ENCODE data around the gene INPP1.

The INPP1 gene

DNA sequence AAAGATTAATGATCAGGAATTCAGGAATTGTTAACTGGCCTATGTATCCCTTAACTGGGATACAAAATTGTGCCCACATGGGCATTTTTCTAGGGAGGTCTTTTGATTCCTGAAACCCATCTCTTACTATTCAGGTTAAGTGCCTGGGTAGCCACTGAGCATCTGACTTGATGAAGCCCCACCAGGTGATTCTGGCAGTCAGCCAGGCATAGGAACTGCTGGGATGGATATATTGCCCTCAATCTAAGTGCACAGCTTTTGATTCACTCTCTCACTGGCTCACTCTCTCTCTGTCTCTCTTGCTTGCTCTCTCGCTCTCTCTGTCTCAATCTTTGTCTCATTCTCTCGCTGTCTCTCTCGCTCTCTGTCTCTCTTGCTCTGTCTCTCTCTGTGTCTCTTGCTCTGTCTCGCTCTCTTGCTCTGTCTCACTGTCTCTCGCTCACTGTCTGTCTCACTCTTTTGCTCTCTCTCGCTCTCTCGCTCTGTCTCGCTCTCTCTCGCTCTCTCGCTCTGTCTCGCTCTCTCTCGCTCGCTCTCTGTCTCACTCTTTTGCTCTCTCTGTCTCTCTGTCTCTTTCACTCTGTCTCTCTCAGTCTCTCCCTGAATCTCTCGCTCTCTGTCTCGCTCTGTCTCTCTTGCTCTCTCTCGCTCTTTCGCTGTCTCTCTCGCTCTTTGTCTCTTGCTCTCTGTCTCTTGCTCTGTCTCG, 22.3 kb downstream of the INPP1 start:
- no peak for DNase-seq

DNA sequence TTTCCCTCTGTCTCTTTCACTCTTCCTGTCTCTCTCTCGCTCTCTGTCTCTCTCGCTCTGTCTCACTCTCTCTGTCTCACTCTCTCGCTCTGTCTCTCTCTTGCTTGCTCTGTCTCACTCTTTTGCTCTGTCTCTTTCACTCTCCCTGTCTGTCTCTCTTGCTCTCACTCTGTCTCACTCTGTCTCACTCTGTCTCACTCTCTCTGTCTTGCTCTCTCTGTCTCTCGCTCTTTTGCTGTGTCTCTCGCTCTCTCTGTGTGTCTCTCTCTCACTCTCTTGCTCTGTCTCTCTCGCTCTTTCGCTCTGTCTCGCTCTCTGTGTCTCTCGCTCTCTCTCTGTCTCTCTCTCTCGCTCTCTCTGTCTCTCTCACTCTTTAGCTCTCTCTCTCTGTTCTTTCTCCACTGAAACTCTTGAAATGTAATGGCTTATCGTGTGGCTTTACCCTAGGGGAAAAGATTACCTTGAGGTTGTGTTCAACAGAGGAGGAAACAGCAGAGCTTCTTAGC, 22.9 kb downstream of the INPP1 start:
- DNase-seq = no peak

DNA sequence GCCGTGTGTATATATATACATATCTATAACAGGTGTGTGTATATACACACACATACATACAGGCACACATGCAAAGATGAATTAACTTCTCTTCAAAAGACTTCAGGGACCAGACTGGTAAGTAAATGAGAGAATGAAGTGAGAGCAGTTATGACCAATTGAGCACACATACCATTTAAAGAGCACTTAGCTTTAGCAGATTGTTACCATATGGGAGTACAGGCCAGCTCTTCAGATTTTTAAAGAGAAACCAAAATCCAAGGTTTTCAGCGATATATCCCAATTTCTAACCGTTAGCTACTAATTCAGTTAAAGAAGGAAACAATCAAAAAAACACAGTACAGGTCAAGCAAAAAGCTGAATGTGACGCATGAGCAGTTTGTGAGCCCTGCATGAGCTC, 23.7 kb downstream of the INPP1 start:
- DNase-seq = no peak

DNA sequence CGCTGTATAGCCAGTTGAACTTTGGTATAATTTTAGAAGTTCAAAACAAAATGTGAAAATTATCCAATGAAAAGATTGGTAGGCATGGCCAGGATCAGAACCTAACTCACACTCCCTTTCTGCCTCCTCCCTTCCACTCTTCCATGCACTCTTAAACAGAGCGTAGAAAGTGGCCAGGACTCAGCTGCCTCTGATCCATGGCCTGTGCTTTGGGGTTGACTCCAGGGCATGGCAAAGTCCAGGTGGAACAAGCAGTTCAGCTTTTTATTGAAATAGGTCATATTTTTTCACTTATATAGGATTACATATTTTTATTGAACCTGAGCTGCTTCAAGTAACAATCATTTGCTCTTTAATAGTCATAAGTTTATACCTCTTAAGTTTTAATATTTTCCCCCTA, 26.2 kb downstream of the INPP1 start:
- DNase-seq = no peak

DNA sequence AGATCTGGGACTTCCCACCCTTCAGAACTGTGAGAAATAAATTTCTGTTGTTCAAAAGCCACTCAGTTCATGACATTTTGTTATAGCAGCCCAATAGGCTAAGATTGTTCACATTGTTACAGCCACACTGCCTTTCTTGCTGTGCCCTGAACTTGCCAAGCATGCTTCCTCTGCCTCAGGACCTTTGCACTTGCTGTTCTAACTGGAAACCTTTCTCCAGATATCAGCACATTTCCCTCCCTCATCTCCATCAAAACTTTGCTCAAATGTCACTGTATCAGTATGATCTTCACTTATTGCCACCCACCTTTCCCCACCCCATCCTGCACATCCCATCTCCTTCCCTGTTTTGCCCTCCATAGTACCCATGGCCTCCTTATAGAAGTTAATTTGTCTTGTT, 32.7 kb downstream of the INPP1 start:
- DNase-seq = no peak

DNA sequence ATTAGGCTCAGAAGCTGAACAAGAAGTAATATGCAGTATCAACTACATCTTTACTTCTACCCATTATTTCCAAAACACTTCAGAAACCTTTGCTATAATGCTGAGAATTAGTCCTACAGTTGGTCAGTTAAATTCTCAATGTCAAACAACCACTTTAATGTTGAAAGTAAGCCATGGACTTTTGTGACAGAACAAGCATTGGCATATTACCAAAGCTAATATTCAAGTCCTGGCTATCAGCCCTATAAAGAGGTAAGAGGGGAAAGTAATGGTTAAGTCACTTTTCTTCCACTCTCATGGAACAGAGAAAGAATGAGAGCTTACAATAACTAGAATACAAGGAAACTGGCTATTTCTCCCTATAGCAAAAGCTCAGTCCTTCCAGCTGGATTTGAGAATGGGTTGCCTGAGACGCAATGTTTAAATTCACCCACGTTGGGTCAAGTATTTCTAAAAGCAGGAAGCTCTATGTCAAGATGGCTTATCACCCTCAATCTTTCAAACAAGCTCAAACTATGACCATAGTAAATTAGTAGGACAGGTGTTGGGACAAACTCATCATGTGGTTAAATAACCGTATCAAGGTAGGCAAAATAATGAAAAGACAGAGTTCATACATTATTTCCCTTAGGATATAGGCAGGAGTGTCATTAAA, 33.3 kb downstream of the INPP1 start:
- DNase-seq = no peak

DNA sequence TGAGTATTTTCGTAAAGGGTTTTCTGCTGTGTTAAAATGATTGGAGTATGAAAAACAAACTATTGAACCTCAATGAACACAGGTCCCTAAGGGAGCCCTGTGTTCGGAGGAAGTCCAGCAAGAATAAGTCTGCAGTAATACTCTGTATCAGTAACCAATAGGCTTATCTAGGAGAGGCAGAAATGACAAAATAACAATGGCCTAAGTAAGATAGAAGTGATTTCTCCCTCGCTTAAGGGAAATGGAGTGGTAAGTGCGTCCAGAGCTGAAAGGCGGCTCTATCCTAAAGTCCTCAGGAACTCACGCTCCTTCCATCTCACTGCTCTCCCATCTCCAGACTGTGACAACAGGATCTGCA, 35.5 kb downstream of the INPP1 start:
- no peak for DNase-seq

DNA sequence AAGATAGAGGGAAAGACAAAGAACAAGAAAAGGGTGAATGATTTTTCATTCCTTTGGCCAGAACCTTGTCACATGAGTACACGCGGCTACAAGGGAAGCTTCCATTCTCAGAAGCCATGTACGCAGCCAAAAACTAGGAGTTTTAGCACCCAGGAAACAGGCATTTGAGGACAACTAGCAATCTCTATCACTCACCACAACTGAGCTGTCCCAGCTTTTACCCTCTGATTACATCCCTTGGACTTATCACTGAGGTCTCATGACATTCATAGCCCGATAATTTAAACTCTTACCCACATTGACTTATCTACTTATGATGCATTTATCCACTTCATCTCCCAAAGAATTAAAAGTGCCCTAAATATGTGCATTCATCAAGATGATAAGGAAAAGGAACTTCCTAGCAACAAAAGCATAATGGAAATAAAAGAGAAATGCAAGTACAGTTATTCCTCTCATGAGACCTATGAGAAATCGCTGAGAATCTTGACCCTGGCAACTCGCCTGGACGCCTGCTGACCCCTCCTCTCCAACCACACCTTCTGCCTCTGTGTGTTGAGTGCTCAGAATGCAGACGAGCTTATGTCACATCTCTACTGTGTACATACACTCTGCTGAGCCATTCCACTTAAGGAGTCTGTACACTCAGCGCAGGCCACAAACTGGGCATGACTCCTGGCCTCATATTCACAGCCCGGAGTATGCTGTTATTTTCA, 36.0 kb downstream of the INPP1 start:
- no peak for DNase-seq

DNA sequence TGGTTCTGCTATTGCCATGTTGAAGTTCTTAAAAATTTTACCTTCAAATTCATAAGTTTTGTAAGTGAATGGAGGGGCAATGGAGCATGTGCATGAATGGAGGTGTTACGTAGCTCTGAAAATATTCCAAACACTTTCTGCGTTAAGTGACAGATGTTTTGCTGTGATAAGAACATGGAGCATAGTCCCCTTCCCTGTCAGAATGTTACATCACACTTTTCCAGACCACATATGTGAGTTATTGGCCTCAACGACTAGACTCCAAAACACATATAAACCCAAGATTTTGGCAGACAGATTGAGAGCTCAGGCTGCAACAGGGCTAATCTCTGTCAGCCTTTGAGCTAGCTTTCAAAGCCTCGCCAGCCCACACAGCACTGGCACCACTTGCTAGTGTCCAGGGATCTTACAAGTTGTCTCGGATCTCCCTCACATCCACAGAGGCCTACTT, 37.6 kb downstream of the INPP1 start:
- no peak for DNase-seq

DNA sequence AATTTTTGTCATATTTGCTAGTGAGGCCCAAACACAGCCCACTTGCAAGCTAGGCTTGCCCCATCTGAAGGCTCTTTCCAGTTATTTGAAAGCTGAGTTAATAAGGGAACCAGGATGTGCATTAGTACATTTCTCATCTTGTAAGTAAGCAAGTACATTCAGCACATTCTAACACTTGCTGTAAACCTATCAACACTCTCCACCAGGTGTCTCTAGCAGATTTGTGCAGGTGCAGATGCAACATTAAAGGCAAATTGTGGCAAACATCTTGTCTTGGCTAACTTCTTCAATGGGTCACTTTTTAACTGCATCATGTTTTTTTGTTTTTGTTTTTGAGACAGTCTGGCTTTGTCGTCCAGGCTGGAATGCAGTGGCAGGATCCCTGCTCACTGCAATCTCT, 39.5 kb downstream of the INPP1 start:
- DNase-seq = peak; percentile 7

DNA sequence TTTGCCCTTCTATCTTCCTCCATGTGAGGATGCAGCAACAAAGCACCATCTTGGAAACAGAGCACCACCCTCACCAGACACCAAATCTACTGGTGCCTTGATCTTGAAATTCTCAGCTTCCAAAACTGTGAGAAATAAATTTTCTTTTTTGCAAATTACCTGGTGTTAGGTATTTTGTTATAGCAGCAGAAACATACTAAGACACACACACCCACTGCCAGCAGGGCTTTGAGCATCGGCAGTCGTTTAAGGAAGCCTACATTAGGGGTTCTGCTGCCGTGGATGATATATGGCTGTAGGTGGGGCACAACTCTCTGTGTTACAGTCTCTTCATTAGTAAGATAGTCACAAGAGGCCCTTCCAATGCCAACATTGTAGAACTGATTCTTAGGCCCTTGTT, 44.0 kb downstream of the INPP1 start:
- no peak for DNase-seq

DNA sequence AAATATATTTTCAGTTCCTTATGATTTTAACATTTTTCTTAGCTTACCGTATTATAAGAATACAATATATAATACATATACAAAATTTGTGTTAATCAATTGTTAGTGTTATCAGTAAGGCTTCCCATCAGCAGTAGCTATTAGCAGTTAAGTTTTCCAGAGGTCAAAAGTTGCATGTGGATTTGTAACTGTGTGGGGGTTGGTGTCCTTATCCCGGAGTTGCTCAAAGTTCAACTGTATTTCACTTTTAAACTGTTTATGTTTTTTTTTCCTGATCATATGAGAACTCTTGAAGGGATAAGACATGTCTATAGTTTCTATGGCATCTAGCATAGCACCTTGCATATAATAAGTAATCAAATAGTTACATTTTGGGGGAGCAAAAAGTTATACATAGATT, 52.9 kb downstream of the INPP1 start:
- no peak for DNase-seq

DNA sequence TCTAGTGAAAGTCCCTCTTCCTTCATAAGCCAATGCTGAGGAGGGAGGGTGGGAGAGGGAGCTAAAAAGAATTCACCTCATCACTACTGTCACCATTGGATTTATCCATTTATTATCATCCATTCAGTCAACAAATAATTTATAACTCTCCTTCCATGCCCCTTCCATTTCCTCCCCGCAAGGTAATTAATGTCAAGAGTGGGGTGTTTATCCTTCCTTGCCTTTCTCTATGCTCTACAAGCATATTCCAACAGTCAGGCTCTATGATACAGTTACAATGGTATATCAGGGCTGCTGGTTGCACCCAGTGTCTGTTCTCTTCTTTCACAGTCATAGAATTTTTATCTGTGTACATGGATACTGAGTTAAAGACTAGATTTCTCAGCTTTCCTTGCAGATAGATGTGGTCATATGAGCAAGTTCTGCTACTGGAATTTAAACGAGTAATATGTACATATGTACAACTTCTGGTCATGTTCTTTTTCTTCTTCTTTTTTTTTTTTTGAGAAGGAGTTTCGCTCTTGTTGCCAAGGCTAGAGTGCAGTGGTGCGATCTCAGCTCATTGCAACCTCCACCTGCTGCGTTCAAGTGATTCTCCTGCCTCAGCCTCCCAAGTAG, 59.7 kb downstream of the INPP1 start:
- no peak for DNase-seq

DNA sequence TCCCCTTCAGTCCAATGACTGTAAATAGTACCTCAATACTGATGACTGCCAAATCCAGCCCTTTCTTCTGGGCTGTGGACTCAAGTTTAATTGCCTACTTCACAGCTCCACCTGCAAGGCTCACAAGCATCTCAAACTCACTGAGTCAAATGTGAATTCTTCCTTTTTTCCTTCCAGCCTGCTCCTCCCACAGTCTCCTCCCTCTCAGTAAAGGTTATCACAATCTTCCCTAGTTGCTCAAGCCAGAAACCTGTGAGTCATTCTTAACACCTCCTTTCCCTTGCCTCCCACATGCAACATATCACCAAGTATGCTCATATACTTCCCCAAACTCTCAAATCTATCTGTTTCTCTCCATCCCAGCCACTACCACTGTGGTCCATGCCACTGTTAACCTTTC, 61.1 kb downstream of the INPP1 start:
- DNase-seq = peak; percentile 21

DNA sequence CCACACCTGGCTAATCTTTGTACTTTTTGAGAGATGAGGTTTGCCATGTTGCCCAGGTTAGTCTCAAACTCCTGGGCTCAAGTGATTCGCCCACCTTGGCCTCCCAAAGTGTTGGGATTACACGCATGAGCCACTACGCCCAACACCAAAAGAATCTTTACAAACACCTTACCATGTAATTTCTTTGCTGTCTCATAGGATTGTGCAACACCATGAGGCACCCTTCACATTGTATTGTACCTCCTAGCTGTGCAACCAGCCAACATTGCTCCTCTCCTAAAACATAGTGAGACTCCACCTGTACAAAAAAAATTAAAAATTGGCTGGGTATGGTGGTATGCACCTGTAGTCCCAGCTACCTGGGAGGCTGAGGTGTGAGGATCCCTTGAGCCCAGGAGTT, 61.7 kb downstream of the INPP1 start:
- DNase-seq = no peak

DNA sequence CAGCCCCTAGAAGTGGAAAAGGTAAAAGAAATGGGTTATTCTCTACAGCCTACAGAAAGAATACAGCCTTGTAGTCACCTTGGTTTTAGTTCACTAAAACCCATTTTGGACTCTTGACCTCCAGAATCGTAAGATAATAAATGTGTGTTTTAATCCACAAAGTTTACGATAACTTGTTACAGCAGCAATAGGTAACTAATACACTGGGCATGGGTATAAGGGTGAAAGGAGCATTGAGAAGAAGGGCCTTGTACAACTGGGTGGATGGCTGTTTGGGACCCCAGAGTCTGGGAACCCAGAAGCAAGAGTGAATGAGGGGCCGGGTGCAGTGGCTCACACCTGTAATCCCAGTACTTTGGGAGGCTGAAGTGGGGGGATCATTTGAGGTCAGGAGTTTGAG, 62.6 kb downstream of the INPP1 start:
- no peak for DNase-seq

DNA sequence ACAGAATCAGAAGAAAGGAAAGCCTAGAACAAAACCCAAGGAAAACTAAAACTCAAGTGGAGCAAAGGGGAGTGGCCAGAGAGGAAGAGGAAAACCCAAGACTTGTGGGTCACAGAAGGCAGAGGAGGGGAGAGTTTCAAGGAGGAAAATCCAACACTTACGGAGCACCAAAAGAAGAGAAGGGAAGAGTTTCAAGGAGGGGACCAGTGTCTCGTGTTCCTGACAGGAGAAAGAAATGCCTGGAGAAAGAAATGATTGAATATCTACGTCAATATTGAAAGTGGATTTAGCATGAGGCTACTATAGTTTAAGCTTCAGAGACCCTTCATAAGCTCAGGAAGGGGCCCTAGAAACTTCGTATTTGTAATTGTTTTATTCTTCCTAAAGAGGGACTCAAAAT, 63.4 kb downstream of the INPP1 start:
- DNase-seq = no peak

DNA sequence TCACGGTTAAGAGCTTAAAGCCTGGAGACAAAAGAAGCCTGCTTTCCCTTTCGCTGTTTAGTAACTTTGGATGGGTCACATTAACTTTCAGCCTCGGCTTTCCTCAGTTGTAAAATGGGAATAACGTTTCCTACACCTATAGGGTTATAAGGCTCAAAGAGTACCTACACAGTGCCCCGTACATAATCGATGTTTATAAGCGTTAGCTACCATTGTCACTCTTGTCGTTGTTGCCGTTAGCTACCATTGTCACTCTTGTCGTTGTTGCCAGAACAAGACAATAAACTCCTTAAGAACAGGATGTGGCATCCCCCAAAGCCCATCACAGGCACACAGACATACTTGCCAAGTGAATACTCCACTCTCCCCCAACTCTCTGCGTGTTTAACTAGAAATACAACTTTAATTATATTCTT, 63.9 kb downstream of the INPP1 start:
- DNase-seq = peak; percentile 24

DNA sequence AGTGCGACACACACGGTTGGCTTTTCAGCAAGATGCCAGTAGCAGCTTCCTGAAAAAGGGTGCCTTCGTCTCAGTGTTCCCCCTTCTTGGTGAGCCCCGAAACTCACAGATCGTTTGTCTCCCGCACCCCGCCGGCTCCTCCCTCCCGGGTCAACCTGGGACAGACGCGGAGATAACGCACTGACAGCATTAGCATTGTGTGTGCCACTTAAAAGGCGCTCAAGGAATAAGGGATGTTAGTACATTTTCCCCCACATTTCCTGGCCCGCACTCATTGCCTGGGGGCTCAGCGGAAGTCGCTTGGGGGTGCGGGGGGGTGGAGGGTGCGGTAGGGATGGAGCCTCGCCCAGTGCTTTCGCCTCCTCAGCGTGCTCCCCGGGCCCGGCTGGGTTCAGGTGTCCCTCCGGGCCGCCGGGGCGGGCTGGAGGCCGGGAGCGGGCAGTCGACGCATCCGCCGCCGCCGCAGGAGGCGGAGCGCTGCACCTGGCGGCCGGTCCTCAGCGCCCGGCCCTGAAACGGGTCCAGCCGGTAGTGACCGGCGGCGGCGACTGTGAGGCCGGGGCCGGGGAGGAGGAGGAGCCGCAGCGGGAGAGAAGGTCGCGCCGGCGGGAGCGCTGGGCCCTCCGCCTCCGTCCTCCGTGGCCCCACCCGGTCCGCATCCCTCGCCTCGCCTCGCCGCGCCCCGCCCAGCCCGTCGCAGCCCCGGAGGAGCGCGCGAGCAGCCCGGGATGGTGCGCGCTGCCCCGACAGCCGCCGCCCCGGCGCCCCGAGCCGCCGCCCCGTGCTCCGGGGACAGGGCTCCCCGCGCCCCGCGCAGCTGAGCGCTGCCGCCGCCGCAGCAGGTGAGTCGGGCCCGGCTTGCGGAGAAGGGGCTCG, 64.5 kb downstream of the INPP1 start, which contains the start of gene MFSD6:
MFSD6 (plus strand) TSS at position 694 of the 876 bp plus-strand sequence. CDS start 27,675 bp downstream, outside the sequence.
- peak; percentile 39 for DNase-seq

DNA sequence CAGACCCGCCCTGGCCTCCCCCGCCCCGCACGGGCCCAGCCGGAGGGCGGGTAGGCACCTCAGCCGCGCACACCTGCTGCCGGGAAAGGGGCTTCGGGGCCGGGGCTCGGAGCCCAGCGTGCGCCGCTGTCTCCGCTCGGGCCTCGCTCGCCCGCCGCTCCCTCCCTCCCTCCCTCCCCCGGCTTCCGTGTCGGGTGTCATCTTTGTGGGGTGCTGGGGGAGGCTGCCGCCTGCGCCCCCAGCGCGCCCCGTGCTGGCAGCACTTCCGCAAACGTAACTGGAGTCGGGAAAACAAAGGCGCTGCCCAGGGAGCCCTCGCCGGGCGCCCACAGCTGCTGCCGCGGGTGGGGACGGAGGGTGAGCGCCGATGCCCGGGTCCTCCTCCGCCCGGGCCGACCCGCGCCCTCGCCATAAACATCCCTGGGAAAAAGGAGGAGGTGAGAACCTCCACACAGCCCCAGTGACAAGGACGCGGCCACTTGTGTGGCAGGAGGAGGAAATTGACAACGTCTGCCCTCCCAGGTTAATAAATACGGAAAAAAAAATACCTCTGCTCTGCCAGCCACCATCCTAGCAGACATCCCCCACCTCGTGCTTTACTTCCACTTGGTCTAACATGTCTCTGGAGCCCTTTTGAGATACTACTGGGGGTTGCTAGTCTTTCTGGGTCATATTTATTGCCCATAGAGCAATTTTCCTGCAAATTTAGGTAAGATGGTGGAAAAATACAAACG, 65.3 kb downstream of the INPP1 start:
- DNase-seq = peak; percentile 69

DNA sequence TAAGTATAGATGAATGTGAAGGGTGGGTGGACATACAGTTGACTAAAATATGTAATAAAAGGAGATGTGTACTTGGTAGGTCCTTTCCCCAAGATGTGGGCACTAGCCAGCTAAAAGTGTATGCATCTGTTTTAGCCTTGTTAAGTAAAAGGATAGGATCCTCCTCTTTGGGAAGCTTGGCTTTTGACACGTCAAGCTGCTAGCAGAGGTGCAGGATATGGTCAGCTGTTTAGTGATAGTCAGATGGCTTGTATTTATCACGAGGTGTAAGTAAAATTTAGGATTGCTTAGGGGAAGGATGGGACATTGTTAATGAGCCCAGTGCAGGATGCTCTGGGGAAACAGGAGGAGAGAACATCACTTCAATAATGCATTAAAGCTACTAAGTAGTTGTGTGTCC, 66.2 kb downstream of the INPP1 start:
- DNase-seq = no peak

DNA sequence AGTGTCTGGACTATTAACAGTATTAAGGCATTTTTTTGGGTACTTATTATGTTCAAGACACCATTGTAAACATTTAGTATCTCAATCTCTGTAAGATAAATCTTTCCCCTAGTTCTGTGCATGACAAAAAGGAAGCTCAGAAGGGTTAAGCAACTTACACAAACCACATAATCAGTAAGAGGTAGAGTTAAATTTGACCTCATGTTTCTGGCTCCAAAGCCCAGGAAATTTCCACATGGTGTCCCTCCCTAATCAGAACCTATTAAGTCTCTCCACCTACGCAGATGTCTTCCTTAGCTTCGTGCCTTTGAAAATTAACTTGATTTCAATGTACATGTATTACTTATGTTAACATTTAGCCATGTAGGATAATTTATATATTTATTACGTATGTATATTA, 66.8 kb downstream of the INPP1 start:
- DNase-seq = no peak

Measured in stimulated activated CD4-positive, alpha-beta T cell treated with anti-CD3 and anti-CD28 coated beads, Interleukin-1b, Interleukin-23, amount 100 ng/mL, for 48 hours (primary cell).